HEK293T (cell line): ENCODE measurements around the gene NR2C1.

Experiments used
- CTCF ChIA-PET: fragments of 350-600 bp; formaldehyde crosslinking; extraction: SDS; loops from one replicate; lab custom pipeline; 2021; ENCODE audit warnings: antibody characterized with exemption, inconsistent platforms; lab: Yijun Ruan, JAX
- POLR2A ChIA-PET: fragments of 350-600 bp; formaldehyde crosslinking; extraction: SDS; loops from one replicate; lab custom pipeline; 2020; ENCODE audit warnings: antibody characterized with exemption, inconsistent platforms; lab: Yijun Ruan, JAX
- DNase-seq: peaks from one replicate; pipeline ENCODE4 v3.0.0; 2012; ENCODE audit warnings: mixed read lengths; ENCODE audit errors: extremely low spot score
- ARNT ChIP-seq: fragments of 450-650 bp; IDR thresholded peaks from 2 replicates; pipeline ENCODE4 v1.6.1; 2017; ENCODE audit warnings: mild to moderate bottlenecking
- BHLHE40 ChIP-seq: fragments of 450-650 bp; IDR thresholded peaks from 2 replicates; pipeline ENCODE4 v1.6.1; 2016; ENCODE audit warnings: mild to moderate bottlenecking, moderate library complexity, borderline replicate concordance
- CTBP1 ChIP-seq: fragments of 450-650 bp; IDR thresholded peaks from 2 replicates; pipeline ENCODE4 v1.6.1; 2016; ENCODE audit warnings: borderline replicate concordance
- ELF4 ChIP-seq: fragments of 450-650 bp; IDR thresholded peaks from 2 replicates; pipeline ENCODE4 v1.6.1; 2017; ENCODE audit warnings: antibody characterized with exemption
- FOXA1 ChIP-seq: fragments of 450-650 bp; IDR thresholded peaks from 2 replicates; pipeline ENCODE4 v1.6.1; 2016; ENCODE audit warnings: mild to moderate bottlenecking
- FOXK2 ChIP-seq: fragments of 450-650 bp; IDR thresholded peaks from 2 replicates; pipeline ENCODE4 v1.6.1; 2016; ENCODE audit warnings: mild to moderate bottlenecking
- FOXM1 ChIP-seq: fragments of 450-650 bp; IDR thresholded peaks from 2 replicates; pipeline ENCODE4 v1.6.1; 2017; ENCODE audit warnings: mild to moderate bottlenecking, borderline replicate concordance
- HDGF ChIP-seq: fragments of 450-650 bp; IDR thresholded peaks from 2 replicates; pipeline ENCODE4 v1.6.1; 2017; ENCODE audit warnings: antibody characterized with exemption, borderline replicate concordance
- L3MBTL2 ChIP-seq: fragments of 450-650 bp; conservative IDR thresholded peaks from 2 replicates; pipeline ENCODE4 v1.6.1; 2016; ENCODE audit warnings: mild to moderate bottlenecking
- LEF1 ChIP-seq: fragments of 450-650 bp; IDR thresholded peaks from 2 replicates; pipeline ENCODE4 v1.6.1; 2017; ENCODE audit warnings: mild to moderate bottlenecking, borderline replicate concordance
- NFRKB ChIP-seq: fragments of 450-650 bp; IDR thresholded peaks from 2 replicates; pipeline ENCODE4 v1.6.1; 2016; ENCODE audit warnings: mild to moderate bottlenecking, moderate library complexity
- PKNOX1 ChIP-seq: fragments of 450-650 bp; IDR thresholded peaks from 2 replicates; pipeline ENCODE4 v1.6.1; 2016
- SP1 ChIP-seq: fragments of 450-650 bp; IDR thresholded peaks from 2 replicates; pipeline ENCODE4 v1.6.1; 2017
- SUZ12 ChIP-seq: fragments of 450-650 bp; IDR thresholded peaks from 2 replicates; pipeline ENCODE4 v1.6.1; 2016; ENCODE audit warnings: mild to moderate bottlenecking
- TARDBP ChIP-seq: fragments of 450-650 bp; IDR thresholded peaks from 2 replicates; pipeline ENCODE4 v1.6.1; 2016
- ZNF384 ChIP-seq: fragments of 450-650 bp; IDR thresholded peaks from 2 replicates; pipeline ENCODE4 v1.6.1; 2016

NR2C1 gene

DNA sequence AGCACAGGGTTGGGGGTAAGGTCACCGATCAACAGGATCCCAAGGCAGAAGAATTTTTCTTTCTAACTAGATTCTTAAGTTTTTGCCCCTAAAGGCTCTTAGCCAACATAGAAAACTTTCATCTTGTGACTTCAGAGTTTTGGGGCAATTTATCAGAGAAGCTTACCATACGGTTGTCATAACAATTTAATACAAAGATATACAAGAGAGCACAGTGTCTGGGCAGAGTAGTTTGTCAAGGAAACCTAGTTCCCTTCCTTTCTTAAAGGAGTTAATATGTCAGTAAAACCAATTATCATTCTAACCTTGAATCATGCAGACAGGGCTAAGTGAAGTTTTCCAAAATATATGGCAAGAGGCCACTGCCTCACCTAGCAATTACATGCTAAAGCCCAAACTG is 18.4 kb downstream of the NR2C1 start:
- no peak for DNase-seq
- ChIA-PET CTCF (no interaction called here), POLR2A (no interaction called here)
- TF ChIP-seq FOXA1 (no peak), NFRKB (no peak), FOXK2 (no peak), FOXM1 (no peak), SUZ12 (no peak), BHLHE40 (no peak), CTBP1 (no peak), HDGF (no peak), ARNT (no peak), ELF4 (no peak), PKNOX1 (no peak), SP1 (no peak)

DNA sequence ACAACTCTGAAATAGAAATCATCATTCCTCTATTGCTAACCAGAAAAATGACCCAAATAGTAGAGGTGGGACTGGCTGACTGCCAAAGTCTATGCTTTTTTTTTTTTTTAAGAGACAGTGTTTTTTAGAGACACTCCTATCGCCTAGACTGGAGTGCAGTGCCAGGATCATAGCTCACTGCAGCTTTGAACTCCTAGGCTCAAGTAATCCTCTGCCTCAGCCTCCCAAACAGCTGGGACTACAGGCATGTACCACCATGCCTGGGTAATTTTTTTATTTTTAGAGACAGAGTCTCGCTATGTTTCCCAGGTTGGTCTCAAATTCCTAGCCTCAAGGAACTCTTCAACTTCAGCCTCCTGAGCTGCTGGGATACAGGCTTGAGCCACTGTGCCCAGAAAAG is 19.2 kb downstream of the NR2C1 start:
- ChIA-PET CTCF (no interaction called here), POLR2A (no interaction called here)
- no peak for TF ChIP-seq ARNT
- TF ChIP-seq SP1 = no peak
- no peak for TF ChIP-seq L3MBTL2
- TF ChIP-seq LEF1 = no peak
- TF ChIP-seq SUZ12 = no peak
- TF ChIP-seq BHLHE40 = no peak
- no peak for TF ChIP-seq CTBP1
- no peak for TF ChIP-seq ZNF384
- no peak for TF ChIP-seq TARDBP
- no peak for TF ChIP-seq NFRKB
- TF ChIP-seq HDGF = no peak
- no peak for TF ChIP-seq FOXM1
- DNase-seq = no peak

DNA sequence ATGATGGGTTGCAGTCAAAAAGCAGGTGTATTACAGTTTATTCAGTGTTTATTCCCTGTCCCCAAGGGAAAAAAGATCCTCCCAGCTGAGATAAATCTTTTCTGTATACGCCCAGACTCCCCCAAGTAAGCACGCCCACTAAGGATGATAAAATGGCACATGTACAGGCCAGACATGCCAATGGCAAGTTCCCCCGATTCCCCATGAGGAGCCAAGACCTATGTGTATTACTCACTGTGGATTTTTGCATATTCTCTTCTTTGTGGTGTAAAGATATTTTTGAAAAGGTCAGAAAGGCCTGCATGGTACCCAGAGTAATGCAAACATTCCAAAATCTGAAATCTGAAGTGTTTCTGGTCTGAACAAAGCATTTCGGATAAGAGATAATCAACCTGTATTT is 22.2 kb downstream of the NR2C1 start:
- no peak for DNase-seq
- CTCF ChIA-PET = no interaction called here
- TF ChIP-seq TARDBP (no peak), L3MBTL2 (no peak), BHLHE40 (no peak), PKNOX1 (no peak), FOXM1 (no peak), HDGF (no peak), CTBP1 (no peak), ARNT (no peak), SUZ12 (no peak)
- POLR2A ChIA-PET = no interaction called here

- ChIA-PET CTCF (no interaction called here), POLR2A (no interaction called here)
- DNase-seq = no peak
- TF ChIP-seq BHLHE40 (no peak), FOXA1 (no peak), L3MBTL2 (no peak), SP1 (no peak), SUZ12 (no peak), NFRKB (no peak)
Observed at GRCh38 chr12:95037906-95038305, 35.5 kb downstream of the NR2C1 start.

- POLR2A ChIA-PET = no interaction called here
- CTCF ChIA-PET = interaction anchor here (0.6 kb wide), 1 partner anchor 143 kb away, joined by 4 read pairs; no protein-coding TSS in a partner anchor
- DNase-seq = no peak
- TF ChIP-seq BHLHE40 (no peak), LEF1 (no peak), SP1 (no peak), PKNOX1 (no peak), NFRKB (no peak), TARDBP (no peak), ELF4 (no peak), FOXK2 (no peak)
Observed at GRCh38 chr12:95034750-95035149, 38.7 kb downstream of the NR2C1 start.

DNA sequence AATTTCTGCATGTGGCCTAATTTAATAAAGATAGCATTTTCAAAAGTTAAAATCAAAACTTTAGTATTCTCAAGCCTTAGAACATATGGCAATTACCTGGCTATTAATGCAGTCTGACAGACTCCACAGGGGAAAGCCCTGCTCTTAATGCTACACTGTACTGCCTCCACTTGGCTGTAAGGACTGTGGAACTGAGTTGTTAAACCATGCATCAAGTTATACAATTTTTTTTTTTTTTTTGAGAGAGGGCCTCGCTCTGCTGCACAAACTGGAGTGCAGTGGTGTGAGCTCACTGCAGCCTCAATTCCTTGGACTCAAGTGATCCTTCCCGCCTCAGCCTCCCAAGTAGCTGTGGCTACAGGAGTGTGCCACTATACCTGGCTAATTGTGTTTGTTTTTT is 50.9 kb downstream of the NR2C1 start:
- POLR2A ChIA-PET = no interaction called here
- CTCF ChIA-PET = no interaction called here
- TF ChIP-seq FOXM1 = no peak
- TF ChIP-seq ZNF384 = no peak
- TF ChIP-seq LEF1 = no peak
- TF ChIP-seq FOXA1 = no peak
- TF ChIP-seq ELF4 = no peak
- no peak for DNase-seq

DNA sequence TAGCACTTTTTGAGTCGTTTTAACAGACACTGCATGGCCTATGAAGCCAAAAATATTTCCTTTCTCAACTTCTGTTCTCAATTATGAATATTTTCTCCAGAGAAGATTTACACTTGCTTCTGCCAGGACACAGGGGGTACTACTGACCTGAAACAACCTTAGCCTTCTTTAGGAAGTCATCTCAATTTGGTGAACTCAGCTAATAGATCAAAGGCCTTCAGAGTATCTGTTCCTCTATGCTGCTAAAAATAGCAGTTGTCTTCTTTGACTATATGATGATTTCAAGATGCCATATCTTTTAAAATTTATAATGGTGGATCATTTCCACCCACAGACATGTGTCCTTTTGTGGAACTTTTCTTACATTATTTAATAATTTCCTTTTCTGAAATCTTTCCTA is 55.9 kb downstream of the NR2C1 start:
- DNase-seq = no peak
- POLR2A ChIA-PET = interaction anchor here (0.8 kb wide), 1 partner anchor 14 kb away, joined by 3 read pairs; the partner anchor contains the start of gene NDUFA12
- TF ChIP-seq ZNF384 (no peak), NFRKB (no peak), LEF1 (no peak), TARDBP (no peak), ELF4 (no peak), FOXK2 (no peak), FOXA1 (no peak), SUZ12 (no peak), L3MBTL2 (no peak), FOXM1 (no peak)
- CTCF ChIA-PET = no interaction called here
